ENCODE data around the gene ZCCHC4.

ZCCHC4 gene

DNA sequence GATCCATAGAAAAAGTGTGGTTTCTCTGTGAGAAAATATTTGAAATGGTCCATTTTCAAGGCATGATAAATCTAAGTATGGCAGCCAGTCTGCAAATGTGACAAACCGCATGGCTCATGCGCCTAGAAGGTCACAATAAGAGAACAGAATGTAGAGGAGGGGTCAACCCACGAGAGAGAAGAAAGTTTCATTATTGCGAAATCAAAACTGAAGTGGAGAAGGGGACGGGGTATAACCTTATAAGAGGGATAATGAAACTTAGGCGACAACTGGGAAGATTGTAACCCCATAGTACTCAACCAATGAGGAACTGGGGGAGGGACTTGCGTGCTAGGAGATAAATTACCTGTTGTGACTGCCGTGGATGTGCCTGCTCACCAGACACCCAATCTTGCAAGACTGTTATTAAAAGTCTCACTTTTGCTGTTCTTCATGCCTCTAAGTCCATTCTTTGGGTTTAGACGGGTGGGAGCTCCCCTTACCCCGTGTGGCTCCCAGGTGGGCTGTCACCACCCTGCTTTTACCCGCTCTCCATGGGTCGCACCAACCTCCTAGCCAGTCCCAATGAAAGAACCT lies 21.3 kb upstream of the ZCCHC4 start:
- no peak overlapping the region for H3K4me3 ChIP-seq (replicated peaks in 1 of 2; ENCODE audit: low read depth in 2 of 2, low read length in 2 of 2)
- TF ChIP-seq, protein P1, sequence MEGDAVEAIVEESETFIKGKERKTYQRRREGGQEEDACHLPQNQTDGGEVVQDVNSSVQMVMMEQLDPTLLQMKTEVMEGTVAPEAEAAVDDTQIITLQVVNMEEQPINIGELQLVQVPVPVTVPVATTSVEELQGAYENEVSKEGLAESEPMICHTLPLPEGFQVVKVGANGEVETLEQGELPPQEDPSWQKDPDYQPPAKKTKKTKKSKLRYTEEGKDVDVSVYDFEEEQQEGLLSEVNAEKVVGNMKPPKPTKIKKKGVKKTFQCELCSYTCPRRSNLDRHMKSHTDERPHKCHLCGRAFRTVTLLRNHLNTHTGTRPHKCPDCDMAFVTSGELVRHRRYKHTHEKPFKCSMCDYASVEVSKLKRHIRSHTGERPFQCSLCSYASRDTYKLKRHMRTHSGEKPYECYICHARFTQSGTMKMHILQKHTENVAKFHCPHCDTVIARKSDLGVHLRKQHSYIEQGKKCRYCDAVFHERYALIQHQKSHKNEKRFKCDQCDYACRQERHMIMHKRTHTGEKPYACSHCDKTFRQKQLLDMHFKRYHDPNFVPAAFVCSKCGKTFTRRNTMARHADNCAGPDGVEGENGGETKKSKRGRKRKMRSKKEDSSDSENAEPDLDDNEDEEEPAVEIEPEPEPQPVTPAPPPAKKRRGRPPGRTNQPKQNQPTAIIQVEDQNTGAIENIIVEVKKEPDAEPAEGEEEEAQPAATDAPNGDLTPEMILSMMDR (IDR thresholded peaks at IDR 0.05; ENCODE audit: low read depth, low read length) = no peak
- DNase-seq (ENCODE audit: low read depth in 2 of 2) = no peak

DNA sequence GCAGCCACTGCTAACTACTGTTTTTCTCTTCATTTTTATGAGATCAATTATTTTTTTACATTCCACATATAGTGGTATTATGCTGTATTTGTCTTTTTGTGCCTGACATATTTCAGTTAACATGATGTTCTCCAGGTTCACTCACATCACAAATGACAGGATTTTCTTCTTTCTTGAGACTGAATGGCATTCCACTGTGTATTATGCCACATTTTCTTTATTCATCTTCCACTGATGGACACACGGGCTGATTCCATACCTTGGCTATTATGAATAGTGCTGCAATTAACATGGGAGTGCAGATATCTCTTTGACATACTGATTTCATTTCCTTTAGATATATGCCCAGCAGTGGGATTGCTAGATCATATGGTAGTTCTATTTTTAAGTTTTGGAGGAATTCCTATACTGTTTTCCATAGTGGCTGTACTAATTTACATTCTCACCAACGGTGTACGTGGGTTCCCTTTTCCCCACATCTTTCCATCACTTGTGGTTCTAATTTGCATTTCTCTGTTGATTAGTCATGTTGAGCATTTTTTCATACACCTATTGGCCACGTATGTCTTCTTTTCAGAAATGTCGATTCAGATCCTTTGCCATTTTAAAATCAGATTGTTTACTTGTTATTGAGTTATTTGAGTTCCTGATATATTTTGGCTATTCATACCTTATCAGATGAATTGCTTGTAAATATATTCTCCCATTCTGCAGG lies 14.9 kb upstream of the ZCCHC4 start:
- H3K4me3 ChIP-seq (replicated peaks in 1 of 2; ENCODE audit: low read depth in 2 of 2, low read length in 2 of 2) = no peak overlapping the region
- TF ChIP-seq, protein P1 (IDR thresholded peaks at IDR 0.05; ENCODE audit: low read depth, low read length) = no peak
- no peak for DNase-seq (ENCODE audit: low read depth in 2 of 2)

DNA sequence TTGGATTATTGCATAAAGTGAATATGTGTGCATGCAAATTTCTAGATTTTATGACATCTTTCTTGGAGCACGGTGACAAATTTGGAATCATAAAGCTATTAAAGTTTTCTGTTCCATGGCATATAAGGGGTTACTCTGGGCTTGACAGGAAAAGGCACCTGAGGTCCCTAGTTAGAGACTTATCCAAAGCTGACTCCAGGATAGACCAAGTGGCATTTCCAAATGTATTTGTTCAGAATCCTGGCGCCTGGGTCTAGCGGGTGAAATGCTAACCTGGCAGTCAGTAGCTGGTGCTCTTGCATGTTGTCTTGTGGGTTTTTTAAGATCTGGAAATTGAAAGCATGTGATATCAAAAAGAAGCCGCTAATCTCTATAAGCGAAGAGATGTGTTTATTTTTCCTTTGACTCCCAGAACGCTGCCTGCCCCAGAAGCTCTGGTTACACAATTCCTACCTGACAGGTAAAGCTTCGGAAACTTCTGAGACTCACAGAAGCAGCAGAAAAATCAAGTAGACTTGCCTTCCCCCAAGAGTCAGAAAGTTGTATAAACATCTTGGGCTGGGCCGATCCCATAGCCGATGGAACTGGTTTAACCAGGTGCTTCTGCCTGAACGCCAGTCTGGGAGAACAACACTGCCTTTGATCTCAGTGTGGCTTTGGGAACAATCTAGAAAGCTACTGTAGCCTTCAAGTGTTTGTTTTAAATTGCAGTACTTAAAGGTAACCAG lies 12.9 kb upstream of the ZCCHC4 start:
- TF ChIP-seq, protein P1 (IDR thresholded peaks at IDR 0.05; ENCODE audit: low read depth, low read length) = no peak
- no peak for DNase-seq (ENCODE audit: low read depth in 2 of 2)
- no peak overlapping the region for H3K4me3 ChIP-seq (replicated peaks in 1 of 2; ENCODE audit: low read depth in 2 of 2, low read length in 2 of 2)

DNA sequence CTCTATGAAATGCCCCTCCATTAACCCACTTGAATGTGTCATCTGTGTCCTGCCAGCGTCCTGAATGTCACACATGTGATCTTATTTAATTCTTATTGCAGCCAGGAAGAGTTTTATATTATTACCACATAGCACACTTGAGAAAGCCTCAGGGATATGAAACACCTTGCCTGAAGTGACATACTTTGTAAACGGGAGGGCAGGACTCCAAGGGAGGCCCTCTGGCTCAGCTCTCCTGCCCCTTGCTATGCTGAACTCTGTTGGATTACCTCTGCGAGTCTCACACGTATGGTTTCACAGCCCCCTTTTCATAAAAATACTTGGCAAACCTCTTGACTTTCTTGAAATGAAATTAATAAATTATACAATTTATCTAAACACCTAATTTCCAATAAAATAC lies 11.1 kb upstream of the ZCCHC4 start:
- TF ChIP-seq, protein P1 (IDR thresholded peaks at IDR 0.05; ENCODE audit: low read depth, low read length) = no peak
- no peak for DNase-seq (ENCODE audit: low read depth in 2 of 2)
- H3K4me3 ChIP-seq (replicated peaks in 1 of 2; ENCODE audit: low read depth in 2 of 2, low read length in 2 of 2) = no peak overlapping the region

DNA sequence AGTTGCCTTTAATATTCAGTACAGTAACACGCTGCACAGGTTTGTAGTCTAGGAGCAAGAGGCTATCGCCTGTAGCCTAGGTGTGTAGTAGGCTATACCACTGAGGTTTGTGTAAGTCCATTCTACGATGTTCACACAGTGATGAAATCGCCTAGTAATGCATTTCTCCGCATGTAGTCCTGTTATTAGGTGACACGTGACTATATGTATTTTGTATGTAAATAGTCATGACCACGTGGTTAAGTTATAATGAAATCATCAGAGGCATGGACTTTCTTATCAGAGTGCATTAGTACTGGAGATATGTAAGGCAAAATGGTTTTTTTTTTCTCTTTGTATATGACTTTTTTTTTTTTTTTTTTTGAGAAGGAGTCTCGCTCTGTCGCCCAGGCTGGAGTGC lies 9.9 kb upstream of the ZCCHC4 start:
- no peak for DNase-seq (ENCODE audit: low read depth in 2 of 2)
- no peak overlapping the region for H3K4me3 ChIP-seq (replicated peaks in 1 of 2; ENCODE audit: low read depth in 2 of 2, low read length in 2 of 2)
- TF ChIP-seq, protein P1 (IDR thresholded peaks at IDR 0.05; ENCODE audit: low read depth, low read length) = no peak

DNA sequence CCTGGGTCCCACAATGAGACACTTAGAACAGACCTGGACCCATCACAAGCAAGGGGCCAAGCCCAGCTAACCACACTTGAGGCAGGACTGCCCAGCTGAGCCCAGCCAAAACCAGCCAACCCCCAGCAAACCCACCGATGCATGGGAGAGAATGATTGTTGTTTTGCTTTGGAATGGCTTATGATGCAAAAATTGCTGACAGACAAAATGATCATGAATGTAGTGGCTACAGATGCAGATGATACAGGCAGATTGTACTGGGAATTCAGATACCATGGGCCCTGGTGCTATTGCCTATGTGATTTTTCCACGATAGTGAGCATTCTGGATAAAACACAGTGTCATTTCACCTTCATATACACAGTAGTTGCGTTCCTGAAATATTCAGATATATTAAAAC lies 9.0 kb upstream of the ZCCHC4 start:
- H3K4me3 ChIP-seq (replicated peaks in 1 of 2; ENCODE audit: low read depth in 2 of 2, low read length in 2 of 2) = no peak overlapping the region
- no peak for DNase-seq (ENCODE audit: low read depth in 2 of 2)
- TF ChIP-seq, protein P1 (IDR thresholded peaks at IDR 0.05; ENCODE audit: low read depth, low read length) = no peak

Measured in cardiac fibroblast (primary cell).